ENCODE measurements around the gene HOXA7. TPM values are rescaled to one million over a fixed set of nuclear protein-coding genes. Genes with fewer than 3 reads are reported as not detected.
A peak's percentile ranks its signal among the peaks of the same experiment; 100 is the strongest.

HOXA7 gene
- total RNA-seq, 2 experiments from 2014 or later: not detected

GRCh38 chr7:27154901-27155815, 1.3 kb downstream of the HOXA7 start:
- H3K27me3 Mint-ChIP-seq: peaks cover 93% of the 10 kb centered on the region
- ChIA-PET CTCF (interaction anchor here (0.9 kb wide), 1 partner anchor 41 kb away, joined by 3 read pairs; no protein-coding TSS in a partner anchor), POLR2A (no interaction called here)
- peak overlapping the region; percentile 54 for H3K4me3 Mint-ChIP-seq
- peaks cover 29% of the 10 kb centered on the region for H3K4me1 Mint-ChIP-seq
- peak overlapping the region; percentile 7 for H3K27ac Mint-ChIP-seq
- no peak for DNase-seq
- H3K9me3 Mint-ChIP-seq: no peaks in the 10 kb centered on the region
- H3K36me3 Mint-ChIP-seq (ENCODE audit: low read depth): peaks cover 8% of the 10 kb centered on the region

- peaks cover 92% of the 10 kb centered on the region for H3K27me3 Mint-ChIP-seq
- peaks cover 25% of the 10 kb centered on the region for H3K4me1 Mint-ChIP-seq
- no peak for DNase-seq
- ChIA-PET POLR2A (no interaction called here), CTCF (no interaction called here)
- no peaks in the 10 kb centered on the region for H3K9me3 Mint-ChIP-seq
- no peak overlapping the region for H3K27ac Mint-ChIP-seq
- no peak overlapping the region for H3K4me3 Mint-ChIP-seq
- H3K36me3 Mint-ChIP-seq (ENCODE audit: low read depth): peaks cover 8% of the 10 kb centered on the region
These were observed 2.1 kb downstream of the HOXA7 start for GRCh38 chr7:27154369-27154768.

DNA sequence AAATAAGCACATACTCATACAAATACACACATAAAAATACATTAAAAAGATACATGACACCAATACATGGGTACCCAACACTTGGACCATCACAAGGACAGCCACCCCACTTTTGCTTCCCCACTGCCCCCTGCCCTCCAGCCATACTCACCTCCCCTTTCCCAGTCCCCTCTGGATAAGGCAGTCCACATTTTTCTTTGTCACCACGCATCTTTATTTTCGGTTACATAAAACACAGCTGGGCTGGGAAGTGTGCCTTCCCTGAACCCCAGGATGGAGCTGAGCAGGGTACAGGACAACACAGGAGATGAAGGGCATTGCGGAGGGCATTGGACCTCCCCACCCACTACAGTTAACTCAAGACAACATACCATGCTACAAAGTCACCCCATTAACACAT, 2.9 kb downstream of the HOXA7 start:
- POLR2A ChIA-PET: interaction anchor here (1.4 kb wide), 1 partner anchor 13 kb away, joined by 3 read pairs; no protein-coding TSS in a partner anchor
- peaks cover 90% of the 10 kb centered on the region for H3K27me3 Mint-ChIP-seq
- peaks cover 24% of the 10 kb centered on the region for H3K4me1 Mint-ChIP-seq
- H3K27ac Mint-ChIP-seq: no peak overlapping the region
- no peak for DNase-seq
- CTCF ChIA-PET: interaction anchor here (0.6 kb wide), 1 partner anchor 472 kb away, joined by 3 read pairs; no protein-coding TSS in a partner anchor
- H3K4me3 Mint-ChIP-seq: no peak overlapping the region
- no peaks in the 10 kb centered on the region for H3K9me3 Mint-ChIP-seq
- peaks cover 8% of the 10 kb centered on the region for H3K36me3 Mint-ChIP-seq (ENCODE audit: low read depth)

GRCh38 chr7:27152816-27153442, 3.5 kb downstream of the HOXA7 start:
- Mint-ChIP-seq H3K9me3 (no peaks in the 10 kb centered on the region), H3K4me3 (no peak overlapping the region), H3K4me1 (peaks cover 26% of the 10 kb centered on the region), H3K27ac (no peak overlapping the region), H3K27me3 (peaks cover 90% of the 10 kb centered on the region), H3K36me3 (ENCODE audit: low read depth) (peaks cover 8% of the 10 kb centered on the region)
- ChIA-PET CTCF (interaction anchor here (1.1 kb wide), 1 partner anchor 8 kb away, joined by 5 read pairs; no protein-coding TSS in a partner anchor), POLR2A (interaction anchor here (0.8 to 1.4 kb wide), 2 partner anchors 13 to 62 kb away, joined by 3 read pairs; no protein-coding TSS in a partner anchor)
- no peak for DNase-seq

- H3K4me1 Mint-ChIP-seq: peaks cover 23% of the 10 kb centered on the region
- H3K9me3 Mint-ChIP-seq: no peaks in the 10 kb centered on the region
- peak within 1 kb of the TSS; percentile 38 for H3K4me3 Mint-ChIP-seq
- ChIA-PET CTCF (interaction anchor here (1.1 kb wide), 1 partner anchor 9 kb away, joined by 5 read pairs; no protein-coding TSS in a partner anchor), POLR2A (interaction anchor here (0.8 to 1.4 kb wide), 2 partner anchors 14 to 62 kb away, joined by 3 read pairs; no protein-coding TSS in a partner anchor)
- peak within 1 kb of the TSS; percentile 42 for H3K27ac Mint-ChIP-seq
- H3K27me3 Mint-ChIP-seq: peaks cover 87% of the 10 kb centered on the region
- H3K36me3 Mint-ChIP-seq (ENCODE audit: low read depth): peaks cover 8% of the 10 kb centered on the region
- DNase-seq: no peak
These were observed 4.3 kb downstream of the HOXA7 start, which contains the start of gene HOXA3 for GRCh38 chr7:27151931-27152815. TSS of gene HOXA3 (minus strand) at chr7:27152583. CDS start at chr7:27110640, 41,943 bp downstream.

GRCh38 chr7:27151341-27151930, 5.0 kb downstream of the HOXA7 start:
- DNase-seq: no peak
- peaks cover 8% of the 10 kb centered on the region for H3K36me3 Mint-ChIP-seq (ENCODE audit: low read depth)
- H3K4me1 Mint-ChIP-seq: peaks cover 23% of the 10 kb centered on the region
- peak overlapping the region; percentile 38 for H3K4me3 Mint-ChIP-seq
- ChIA-PET CTCF (interaction anchor here (0.6 to 3.1 kb wide), 10 partner anchors 10 to 470 kb away, joined by 3 to 16 read pairs (median 6); no protein-coding TSS in a partner anchor), POLR2A (interaction anchor here (1.0 to 2.0 kb wide), 2 partner anchors 10 to 32 kb away, joined by 3 to 7 read pairs; no protein-coding TSS in a partner anchor)
- peak overlapping the region; percentile 42 for H3K27ac Mint-ChIP-seq
- no peaks in the 10 kb centered on the region for H3K9me3 Mint-ChIP-seq
- H3K27me3 Mint-ChIP-seq: peaks cover 89% of the 10 kb centered on the region

DNA sequence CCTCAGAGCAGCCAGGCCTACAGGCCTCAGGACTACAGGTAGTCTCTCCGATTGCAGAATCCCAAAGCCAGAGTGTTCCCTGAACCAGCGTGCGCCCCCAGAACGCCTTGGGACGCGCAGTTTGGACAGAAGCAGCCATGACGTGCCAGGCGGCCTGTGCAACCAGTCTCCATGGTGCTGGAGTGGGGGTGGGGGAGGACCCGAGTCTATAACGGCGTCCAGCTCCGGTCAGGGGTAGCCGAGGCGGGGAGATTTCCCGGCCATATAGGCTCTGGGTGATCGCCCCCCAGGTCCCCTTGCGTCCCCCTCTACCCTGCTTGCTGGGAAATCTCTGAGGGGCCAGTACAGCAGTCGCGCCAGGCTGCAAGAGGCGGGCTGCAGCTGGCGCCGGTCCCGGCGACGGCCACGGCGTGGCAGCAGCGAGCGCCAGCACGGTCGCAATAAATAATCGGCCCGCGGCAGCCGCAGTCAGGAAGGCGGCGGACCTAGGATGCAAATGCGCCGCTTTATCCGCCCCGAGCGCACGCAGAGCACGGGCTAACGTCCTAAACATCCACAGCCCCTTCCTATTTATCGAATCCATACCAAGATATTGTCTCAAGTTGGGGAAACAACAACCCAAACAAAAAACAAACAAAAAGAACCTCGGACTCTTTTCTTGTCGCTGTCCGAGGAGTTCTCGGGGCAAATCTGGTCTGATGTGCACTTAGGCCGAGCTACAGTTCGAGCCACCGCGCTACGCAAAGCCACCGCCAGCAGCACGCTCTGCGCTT, 5.7 kb downstream of the HOXA7 start:
- Mint-ChIP-seq H3K27me3 (peaks cover 89% of the 10 kb centered on the region), H3K27ac (peak overlapping the region; percentile 42), H3K36me3 (ENCODE audit: low read depth) (peaks cover 8% of the 10 kb centered on the region), H3K9me3 (no peaks in the 10 kb centered on the region), H3K4me1 (peaks cover 23% of the 10 kb centered on the region), H3K4me3 (peak overlapping the region; percentile 38)
- POLR2A ChIA-PET: interaction anchor here (1.0 to 2.0 kb wide), 2 partner anchors 10 to 33 kb away, joined by 3 to 7 read pairs; no protein-coding TSS in a partner anchor
- DNase-seq: peak; percentile 63
- CTCF ChIA-PET: interaction anchor here (0.6 to 3.1 kb wide), 13 partner anchors 9 to 1258 kb away, joined by 3 to 16 read pairs (median 6); no protein-coding TSS in a partner anchor

DNA sequence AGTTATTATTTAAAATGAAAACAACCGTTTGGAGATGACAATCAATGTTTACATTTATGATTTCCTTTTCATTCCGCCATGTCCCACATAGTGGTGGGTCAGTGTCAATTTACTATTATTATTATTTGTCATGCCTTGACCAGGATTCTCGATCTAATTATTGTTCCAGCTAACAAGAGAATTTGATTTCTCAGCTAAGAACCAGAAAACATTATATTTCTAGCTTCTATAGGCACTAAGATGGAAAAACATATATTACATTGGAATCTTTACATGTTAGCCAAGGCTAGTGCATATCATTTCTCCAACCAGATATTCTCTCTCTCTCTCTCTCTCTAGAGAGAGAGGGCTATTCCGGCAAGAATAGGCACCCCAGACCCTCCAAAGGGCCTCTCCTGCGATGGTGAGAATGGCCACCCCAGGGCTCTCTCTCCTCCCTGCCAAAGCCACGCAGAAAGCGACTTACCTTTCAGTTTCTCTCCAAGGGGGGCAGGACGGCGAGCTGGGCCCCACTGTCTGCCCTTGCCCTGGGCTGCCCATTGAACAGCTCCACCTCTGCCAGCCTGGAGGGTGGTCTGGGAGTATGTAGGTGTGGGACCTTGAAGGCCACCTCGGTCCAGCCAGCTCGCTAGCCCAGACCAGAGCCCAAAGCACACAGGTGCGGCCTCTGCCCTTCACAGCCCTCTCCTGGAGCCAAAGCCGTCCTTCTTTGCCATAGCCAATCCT, 6.5 kb downstream of the HOXA7 start:
- H3K4me3 Mint-ChIP-seq: no peak overlapping the region
- H3K9me3 Mint-ChIP-seq: no peaks in the 10 kb centered on the region
- no peak overlapping the region for H3K27ac Mint-ChIP-seq
- H3K4me1 Mint-ChIP-seq: peaks cover 19% of the 10 kb centered on the region
- H3K36me3 Mint-ChIP-seq (ENCODE audit: low read depth): peaks cover 5% of the 10 kb centered on the region
- POLR2A ChIA-PET: interaction anchor here (1.0 to 2.0 kb wide), 3 partner anchors 11 to 33 kb away, joined by 3 to 7 read pairs (median 5); no protein-coding TSS in a partner anchor
- DNase-seq: no peak
- CTCF ChIA-PET: interaction anchor here (0.6 to 3.1 kb wide), 16 partner anchors 9 to 1288 kb away, joined by 3 to 16 read pairs (median 5); partner anchors contain the start of gene HOXA11
- H3K27me3 Mint-ChIP-seq: peaks cover 81% of the 10 kb centered on the region

GRCh38 chr7:27148756-27149641, 7.5 kb downstream of the HOXA7 start:
- DNase-seq: no peak
- peaks cover 5% of the 10 kb centered on the region for H3K36me3 Mint-ChIP-seq (ENCODE audit: low read depth)
- H3K9me3 Mint-ChIP-seq: no peaks in the 10 kb centered on the region
- H3K4me3 Mint-ChIP-seq: no peak overlapping the region
- no peak overlapping the region for H3K27ac Mint-ChIP-seq
- peaks cover 16% of the 10 kb centered on the region for H3K4me1 Mint-ChIP-seq
- H3K27me3 Mint-ChIP-seq: peaks cover 71% of the 10 kb centered on the region
- ChIA-PET CTCF (interaction anchor here (0.6 to 3.1 kb wide), 12 partner anchors 8 to 1287 kb away, joined by 3 to 16 read pairs (median 6); partner anchors contain the start of gene HOXA11), POLR2A (interaction anchor here (1.0 kb wide), 1 partner anchor 23 kb away, joined by 5 read pairs; no protein-coding TSS in a partner anchor)

All from activated CD4-positive, alpha-beta memory T cell treated with anti-CD3 and anti-CD28 coated beads, Interleukin-2, amount 10 ng/mL, durations not matched to agents 7 days and 5 days (primary cell).